GM23338 (cell line): ENCODE measurements around the gene SMYD3. TPM values are rescaled to one million over a fixed set of nuclear protein-coding genes. Genes with fewer than 3 reads are reported as not detected.

Source experiments
- ATAC-seq: fragments of 200-7000 bp; cut with Tn5 transposase; 3 replicates; pipeline ENCODE4 v1.9.1; 2020
- DNase-seq: peaks from one replicate; pipeline ENCODE4 v3.0.0-alpha.2; 2015; ENCODE audit warnings: low spot score
- H2AFZ ChIP-seq: fragments of 200-600 bp; sonication (generic); 2 replicates; pipeline ENCODE4 v1.8.0; 2016; ENCODE audit warnings: antibody characterized with exemption, mild to moderate bottlenecking, moderate library complexity
- H3F3A ChIP-seq: fragments of 200-600 bp; sonication (generic); replicated peaks from 2 replicates; pipeline ENCODE4 v1.8.0; 2017; ENCODE audit warnings: antibody characterized with exemption, mixed run types, low read depth
- H3K27ac ChIP-seq: fragments of 200-600 bp; sonication (generic); 2 replicates; pipeline ENCODE4 v1.6.1; 2016; ENCODE audit warnings: low read depth
- H3K27me3 ChIP-seq: fragments of 200-600 bp; sonication (generic); 2 replicates; pipeline ENCODE4 v1.8.0; 2016; ENCODE audit warnings: mild to moderate bottlenecking, mixed run types, moderate library complexity; ENCODE audit not compliant: insufficient read depth
- H3K36me3 ChIP-seq: fragments of 200-600 bp; sonication (generic); 2 replicates; pipeline ENCODE4 v1.8.0; 2016; ENCODE audit warnings: mild to moderate bottlenecking; ENCODE audit not compliant: insufficient read depth
- H3K4me1 ChIP-seq: fragments of 200-600 bp; sonication (generic); 2 replicates; pipeline ENCODE4 v1.8.0; 2016; ENCODE audit warnings: mild to moderate bottlenecking, moderate library complexity; ENCODE audit not compliant: insufficient read depth
- H3K4me2 ChIP-seq: fragments of 200-600 bp; sonication (generic); 2 replicates; pipeline ENCODE4 v1.7.1; 2017; ENCODE audit warnings: mixed run types
- H3K4me3 ChIP-seq: fragments of 200-600 bp; sonication (generic); 2 replicates; pipeline ENCODE4 v1.6.1; 2016; ENCODE audit warnings: mixed run types
- H3K79me2 ChIP-seq: fragments of 200-600 bp; sonication (generic); replicated peaks from 2 replicates; pipeline ENCODE4 v1.8.0; 2017; ENCODE audit warnings: mild to moderate bottlenecking; ENCODE audit not compliant: insufficient read depth
- H3K9me2 ChIP-seq: fragments of 200-600 bp; sonication (generic); 2 replicates; pipeline ENCODE4 v1.8.0; 2017; ENCODE audit not compliant: insufficient read depth
- H4K20me1 ChIP-seq: fragments of 200-600 bp; sonication (generic); replicated peaks from 2 replicates; pipeline ENCODE4 v1.8.0; 2017; ENCODE audit warnings: mild to moderate bottlenecking; ENCODE audit not compliant: insufficient read depth
- H3K27ac Mint-ChIP-seq: 2 replicates; pipeline ENCODE4 v1.8.0; 2020; ENCODE audit warnings: inconsistent platforms, mild to moderate bottlenecking, moderate library complexity, mixed read lengths
- H3K27me3 Mint-ChIP-seq: 3 replicates; pipeline ENCODE4 v1.8.0; 2022; ENCODE audit warnings: low read depth, mild to moderate bottlenecking, moderate library complexity, mixed read lengths, inconsistent platforms; ENCODE audit not compliant: insufficient read depth, poor library complexity
- H3K36me3 Mint-ChIP-seq: 3 replicates; pipeline ENCODE4 v1.8.0; 2021; ENCODE audit warnings: low read depth, mild to moderate bottlenecking, inconsistent platforms, moderate library complexity, mixed read lengths
- H3K4me1 Mint-ChIP-seq: 3 replicates; pipeline ENCODE4 v1.8.0; 2020; ENCODE audit warnings: mild to moderate bottlenecking, inconsistent platforms, mixed read lengths
- H3K4me3 Mint-ChIP-seq: 3 replicates; pipeline ENCODE4 v1.8.0; 2021; ENCODE audit warnings: moderate library complexity, mild to moderate bottlenecking, inconsistent platforms, mixed read lengths
- H3K9me3 Mint-ChIP-seq: 3 replicates; pipeline ENCODE4 v1.8.0; 2020; ENCODE audit warnings: moderate library complexity, mild to moderate bottlenecking, inconsistent platforms, mixed read lengths
- ETS1 ChIP-seq: IDR thresholded peaks from 2 replicates; pipeline ENCODE4 v1.6.1; 2016; ENCODE audit warnings: antibody characterized with exemption
- EZH2 ChIP-seq: fragments of 200-600 bp; sonication (generic); IDR thresholded peaks from one replicate; pipeline ENCODE4 v1.8.0; 2017; ENCODE audit warnings: antibody characterized with exemption, mild to moderate bottlenecking, low read depth; ENCODE audit not compliant: unreplicated experiment
- EZH2phosphoT487 ChIP-seq: fragments of 200-600 bp; sonication (generic); IDR thresholded peaks from one replicate; pipeline ENCODE4 v1.8.1; 2018; ENCODE audit warnings: antibody characterized with exemption; ENCODE audit not compliant: unreplicated experiment
- JUNB ChIP-seq: IDR thresholded peaks from one replicate; pipeline ENCODE4 v1.6.1; 2016; ENCODE audit warnings: antibody characterized with exemption; ENCODE audit not compliant: unreplicated experiment
- NANOG ChIP-seq: IDR thresholded peaks from 2 replicates; pipeline ENCODE4 v1.6.1; 2016; ENCODE audit warnings: antibody characterized with exemption, borderline replicate concordance
- POLR2AphosphoS5 ChIP-seq: IDR thresholded peaks from 2 replicates; pipeline ENCODE4 v1.6.1; 2016; ENCODE audit warnings: antibody characterized with exemption, low read depth
- ZNF114 ChIP-seq: fragments of 250-450 bp; sonication (Bioruptor Pico); IDR thresholded peaks from 2 replicates; pipeline ENCODE4 v1.5.0; 2020; ENCODE audit warnings: mild to moderate bottlenecking, moderate library complexity
- ZNF331 ChIP-seq: fragments of 250-450 bp; sonication (Bioruptor Pico); IDR thresholded peaks from 2 replicates; pipeline ENCODE4 v1.5.0; 2020; ENCODE audit warnings: low read depth, mild to moderate bottlenecking, moderate library complexity
- ZNF462 ChIP-seq: fragments of 250-450 bp; sonication (Bioruptor Pico); IDR thresholded peaks from 2 replicates; pipeline ENCODE4 v1.5.0; 2020; ENCODE audit warnings: mild to moderate bottlenecking, moderate library complexity
- polyA plus RNA-seq: library from polyadenylated mRNA; unstranded; fragments of >200 nt; fragmentation: Nextera tagmentation; extraction: Ambion mirVana; gene quantifications from 2 replicates; pipeline ENCODE4 v1.2.1, GENCODE V29; 2016
- total RNA-seq: library from RNA; depleted of rRNA; stranded (reverse); fragments of >200 nt; shearing (Covaris generic); gene quantifications from 2 replicates; pipeline ENCODE4 v1.2.3, GENCODE V29; 2014
- TF ChIP-seq, protein P1 (sequence below): IDR thresholded peaks from one replicate; pipeline ENCODE4 v1.6.1; 2018; ENCODE audit warnings: antibody characterized with exemption; ENCODE audit not compliant: unreplicated experiment
- TF ChIP-seq, protein P2 (sequence below), 2 experiments: fragments of 200-600 bp in 1 of 2; sonication (generic) in 1 of 2; conservative IDR thresholded peaks; 2 replicates each; pipeline versions ENCODE4 v1.5.1 to v1.6.1; 2016 to 2017; ENCODE audit warnings: antibody characterized with exemption in 2 of 2, low read depth in 2 of 2, mild to moderate bottlenecking in 2 of 2, moderate library complexity in 1 of 2

The SMYD3 gene
- total and polyA plus RNA-seq, 2 experiments from 2014 or later: 31.8 to 34.4 TPM

GRCh38 chr1:245875581-245876261 lies 631.4 kb downstream of the SMYD3 start (continued):
- TF ChIP-seq, protein P1, sequence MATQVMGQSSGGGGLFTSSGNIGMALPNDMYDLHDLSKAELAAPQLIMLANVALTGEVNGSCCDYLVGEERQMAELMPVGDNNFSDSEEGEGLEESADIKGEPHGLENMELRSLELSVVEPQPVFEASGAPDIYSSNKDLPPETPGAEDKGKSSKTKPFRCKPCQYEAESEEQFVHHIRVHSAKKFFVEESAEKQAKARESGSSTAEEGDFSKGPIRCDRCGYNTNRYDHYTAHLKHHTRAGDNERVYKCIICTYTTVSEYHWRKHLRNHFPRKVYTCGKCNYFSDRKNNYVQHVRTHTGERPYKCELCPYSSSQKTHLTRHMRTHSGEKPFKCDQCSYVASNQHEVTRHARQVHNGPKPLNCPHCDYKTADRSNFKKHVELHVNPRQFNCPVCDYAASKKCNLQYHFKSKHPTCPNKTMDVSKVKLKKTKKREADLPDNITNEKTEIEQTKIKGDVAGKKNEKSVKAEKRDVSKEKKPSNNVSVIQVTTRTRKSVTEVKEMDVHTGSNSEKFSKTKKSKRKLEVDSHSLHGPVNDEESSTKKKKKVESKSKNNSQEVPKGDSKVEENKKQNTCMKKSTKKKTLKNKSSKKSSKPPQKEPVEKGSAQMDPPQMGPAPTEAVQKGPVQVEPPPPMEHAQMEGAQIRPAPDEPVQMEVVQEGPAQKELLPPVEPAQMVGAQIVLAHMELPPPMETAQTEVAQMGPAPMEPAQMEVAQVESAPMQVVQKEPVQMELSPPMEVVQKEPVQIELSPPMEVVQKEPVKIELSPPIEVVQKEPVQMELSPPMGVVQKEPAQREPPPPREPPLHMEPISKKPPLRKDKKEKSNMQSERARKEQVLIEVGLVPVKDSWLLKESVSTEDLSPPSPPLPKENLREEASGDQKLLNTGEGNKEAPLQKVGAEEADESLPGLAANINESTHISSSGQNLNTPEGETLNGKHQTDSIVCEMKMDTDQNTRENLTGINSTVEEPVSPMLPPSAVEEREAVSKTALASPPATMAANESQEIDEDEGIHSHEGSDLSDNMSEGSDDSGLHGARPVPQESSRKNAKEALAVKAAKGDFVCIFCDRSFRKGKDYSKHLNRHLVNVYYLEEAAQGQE: no peak
- no peak for TF ChIP-seq JUNB
- TF ChIP-seq NANOG: no peak

DNA sequence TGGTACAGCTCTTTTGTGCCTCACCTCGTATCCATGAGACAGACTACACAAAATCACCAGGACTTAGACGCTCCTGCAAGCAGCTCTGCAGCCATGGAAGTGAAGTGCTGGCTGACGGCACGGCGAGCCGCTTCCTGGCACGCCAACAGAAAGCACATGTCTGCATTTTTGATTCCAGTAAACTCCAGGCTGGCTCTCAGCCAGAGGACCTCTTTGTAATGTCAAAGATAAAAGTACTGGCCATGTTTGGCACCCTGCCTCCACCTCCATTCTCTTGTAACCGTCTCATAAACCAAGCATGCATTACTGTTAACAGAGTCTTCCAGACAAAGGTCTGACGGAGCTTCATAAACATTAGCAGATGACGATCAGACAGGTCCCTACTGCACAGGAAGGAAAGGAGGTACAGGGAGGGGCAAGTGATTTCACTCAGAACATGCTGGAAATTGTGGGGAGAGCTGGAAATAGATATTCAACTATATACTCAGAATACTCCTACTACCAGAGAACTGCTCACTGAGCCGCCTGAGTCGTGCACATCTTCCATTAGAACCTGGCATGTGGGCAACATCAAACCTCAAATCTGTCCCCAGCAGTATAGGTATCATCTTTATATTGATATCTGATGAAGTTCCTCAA lies 632.0 kb downstream of the SMYD3 start:
- Histone ChIP-seq H2AFZ (no peak overlapping the region), H3K27me3 (no peaks in the 10 kb centered on the region), H3K4me1 (no peaks in the 10 kb centered on the region), H3K9me2 (no peaks in the 10 kb centered on the region; the same call in 1 of the 2 replicates), H4K20me1 (no peaks in the 10 kb centered on the region), H3K4me3 (no peak overlapping the region), H3K79me2 (no peaks in the 10 kb centered on the region), H3K36me3 (no peaks in the 10 kb centered on the region), H3K4me2 (no peak overlapping the region), H3F3A (no peaks in the 10 kb centered on the region), H3K27ac (no peak overlapping the region)
- ATAC-seq (no peak), DNase-seq (no peak)
- no peaks in the 10 kb centered on the region for H3K36me3 Mint-ChIP-seq
- H3K27ac Mint-ChIP-seq: no peak overlapping the region
- no peaks in the 10 kb centered on the region for H3K4me1 Mint-ChIP-seq
- H3K27me3 Mint-ChIP-seq: no peaks in the 10 kb centered on the region
- H3K9me3 Mint-ChIP-seq: no peaks in the 10 kb centered on the region
- no peak overlapping the region for H3K4me3 Mint-ChIP-seq
- TF ChIP-seq ZNF462 (CRISPR knock-in tag) (no peak), EZH2phosphoT487 (no peak), EZH2 (no peak), POLR2AphosphoS5 (no peak), ZNF331 (CRISPR knock-in tag) (no peak), JUNB (no peak), ETS1 (no peak), NANOG (no peak), ZNF114 (CRISPR knock-in tag) (no peak)
- TF ChIP-seq, protein P2, sequence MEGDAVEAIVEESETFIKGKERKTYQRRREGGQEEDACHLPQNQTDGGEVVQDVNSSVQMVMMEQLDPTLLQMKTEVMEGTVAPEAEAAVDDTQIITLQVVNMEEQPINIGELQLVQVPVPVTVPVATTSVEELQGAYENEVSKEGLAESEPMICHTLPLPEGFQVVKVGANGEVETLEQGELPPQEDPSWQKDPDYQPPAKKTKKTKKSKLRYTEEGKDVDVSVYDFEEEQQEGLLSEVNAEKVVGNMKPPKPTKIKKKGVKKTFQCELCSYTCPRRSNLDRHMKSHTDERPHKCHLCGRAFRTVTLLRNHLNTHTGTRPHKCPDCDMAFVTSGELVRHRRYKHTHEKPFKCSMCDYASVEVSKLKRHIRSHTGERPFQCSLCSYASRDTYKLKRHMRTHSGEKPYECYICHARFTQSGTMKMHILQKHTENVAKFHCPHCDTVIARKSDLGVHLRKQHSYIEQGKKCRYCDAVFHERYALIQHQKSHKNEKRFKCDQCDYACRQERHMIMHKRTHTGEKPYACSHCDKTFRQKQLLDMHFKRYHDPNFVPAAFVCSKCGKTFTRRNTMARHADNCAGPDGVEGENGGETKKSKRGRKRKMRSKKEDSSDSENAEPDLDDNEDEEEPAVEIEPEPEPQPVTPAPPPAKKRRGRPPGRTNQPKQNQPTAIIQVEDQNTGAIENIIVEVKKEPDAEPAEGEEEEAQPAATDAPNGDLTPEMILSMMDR (conservative IDR thresholded peaks at IDR 0.05; ENCODE audit: low read depth in 2 of 2): no peak
